CD4-positive, alpha-beta T cell treated with Interleukin-15 for 4 hours (primary cell): ENCODE measurements around the gene FAAP20.
"Not testable (repeated sequence)": the region's sequence is repeated elsewhere in the genome, so short reads cannot be mapped to it uniquely, and the experiment has no call there.

Experiments
- DNase-seq: peaks from one replicate; pipeline ENCODE4 v3.0.0-alpha.2; 2020; ENCODE audit warnings: low spot score

Gene FAAP20

DNA sequence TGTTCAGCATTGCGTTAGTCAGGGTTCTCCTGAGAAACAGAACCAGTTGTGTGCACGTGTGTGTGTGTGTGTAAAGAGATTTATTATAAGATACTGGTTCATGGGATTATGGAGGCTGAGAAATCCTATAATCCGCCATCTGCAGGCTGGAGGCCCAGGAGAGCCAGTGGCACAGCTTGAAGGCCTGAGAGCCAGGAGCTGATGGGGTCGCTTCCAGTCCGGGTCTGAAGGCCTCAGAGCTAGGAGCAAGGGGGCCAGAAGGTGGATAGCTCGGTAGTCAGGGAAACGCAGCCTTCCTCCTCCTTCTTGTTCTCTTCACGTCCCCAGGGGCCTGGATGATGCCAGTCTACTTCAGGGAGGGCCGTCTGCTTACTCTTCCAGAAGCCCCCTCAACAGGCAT is 37.7 kb downstream of the FAAP20 start:
- DNase-seq: no peak

DNA sequence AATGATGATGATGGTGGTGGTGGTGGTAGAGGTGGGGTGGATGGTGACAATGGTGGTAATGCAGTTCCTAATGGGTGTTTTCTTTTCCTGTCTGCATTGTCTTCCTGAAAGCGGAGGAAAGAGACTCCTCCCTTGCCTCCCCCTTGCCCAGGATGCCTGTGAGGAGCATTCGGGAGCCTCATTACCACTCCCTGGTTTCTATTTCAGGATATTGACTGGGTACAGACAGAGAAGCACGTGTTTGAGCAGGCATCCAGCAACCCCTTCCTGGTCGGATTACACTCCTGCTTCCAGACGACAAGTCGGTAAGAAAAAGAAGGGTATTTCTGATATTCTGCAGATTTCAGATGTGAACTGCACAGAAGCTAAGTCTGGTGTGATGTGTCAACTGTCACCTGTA is 38.8 kb downstream of the FAAP20 start:
- DNase-seq: no peak

DNA sequence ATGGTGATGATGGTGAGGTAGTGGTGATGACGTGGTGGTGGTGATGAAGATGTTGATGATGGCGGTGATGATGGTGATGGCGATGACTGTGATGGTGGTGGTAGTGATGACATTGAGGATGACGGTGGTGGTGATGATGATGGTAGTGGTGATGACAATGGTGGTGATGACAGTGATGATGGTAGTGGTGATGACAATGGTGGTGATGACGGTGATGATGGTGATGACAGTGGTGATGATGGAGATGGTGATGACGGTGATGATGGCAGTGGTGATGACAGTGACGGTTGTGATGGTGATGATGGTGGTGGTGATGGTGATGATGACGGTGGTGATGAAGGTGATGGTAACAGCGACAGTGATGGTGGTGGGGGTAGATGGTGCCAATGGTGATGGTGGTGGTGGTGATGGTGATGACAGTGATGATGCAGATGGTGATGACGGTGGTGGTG is 39.4 kb downstream of the FAAP20 start:
- DNase-seq: no peak

DNA sequence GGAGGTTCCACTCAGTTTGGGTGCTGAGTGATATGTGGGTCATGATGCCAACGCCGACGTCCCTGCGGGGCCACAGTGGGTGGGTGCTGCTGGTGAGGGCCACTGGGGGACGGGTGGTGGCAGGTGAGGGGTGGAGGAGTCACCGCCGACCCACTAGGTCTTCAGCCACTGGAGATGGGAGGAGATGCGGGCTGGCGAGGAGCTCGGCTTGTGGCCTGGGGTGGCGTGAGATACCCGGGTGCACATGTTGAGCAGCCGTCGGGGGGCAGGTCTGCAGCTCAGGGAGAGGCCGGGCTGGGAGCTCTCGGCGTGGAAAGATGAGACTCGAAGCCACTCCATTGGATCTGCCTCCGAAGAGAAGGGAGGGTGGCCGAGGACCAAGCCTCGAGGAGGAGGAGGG is 40.5 kb downstream of the FAAP20 start:
- DNase-seq: no peak

DNA sequence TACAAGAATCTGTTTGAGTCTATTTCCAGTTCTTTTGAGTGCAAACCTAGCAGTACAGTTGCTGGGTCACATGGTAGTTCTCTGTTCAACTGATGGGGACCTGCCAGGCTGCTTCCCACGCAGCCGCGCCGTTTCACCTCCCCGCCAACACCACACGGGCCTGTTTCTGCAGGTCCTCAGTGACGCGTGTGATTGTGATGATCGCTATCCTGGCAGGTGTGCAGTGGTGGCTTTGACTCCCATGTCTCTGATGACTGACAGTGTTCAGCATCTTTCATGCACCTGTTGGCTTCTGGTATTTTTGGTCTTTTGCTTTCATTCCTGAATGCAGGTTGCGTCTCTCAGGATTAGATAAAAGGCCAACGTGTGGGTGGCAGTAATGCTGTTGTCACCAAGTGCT is 41.6 kb downstream of the FAAP20 start:
- DNase-seq: no peak

DNA sequence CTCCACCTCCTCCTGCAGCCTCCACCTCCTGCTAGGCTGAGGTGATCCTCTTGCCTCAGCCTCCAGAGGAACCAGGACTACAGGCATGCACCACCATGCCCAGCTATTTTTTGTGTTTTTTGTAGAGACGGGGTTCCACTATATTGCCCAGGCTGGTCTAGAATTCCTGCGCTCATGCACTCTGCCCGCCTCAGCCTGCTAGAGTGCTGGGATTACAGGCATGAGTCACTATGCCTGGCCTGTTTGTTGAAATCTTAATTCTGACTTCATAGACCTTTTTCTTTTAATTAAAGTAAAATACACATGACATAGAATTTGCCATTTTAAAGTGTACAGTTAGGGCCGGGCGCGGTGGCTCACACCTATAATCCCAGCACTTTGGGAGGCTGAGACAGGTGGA is 42.7 kb downstream of the FAAP20 start:
- DNase-seq: no peak

DNA sequence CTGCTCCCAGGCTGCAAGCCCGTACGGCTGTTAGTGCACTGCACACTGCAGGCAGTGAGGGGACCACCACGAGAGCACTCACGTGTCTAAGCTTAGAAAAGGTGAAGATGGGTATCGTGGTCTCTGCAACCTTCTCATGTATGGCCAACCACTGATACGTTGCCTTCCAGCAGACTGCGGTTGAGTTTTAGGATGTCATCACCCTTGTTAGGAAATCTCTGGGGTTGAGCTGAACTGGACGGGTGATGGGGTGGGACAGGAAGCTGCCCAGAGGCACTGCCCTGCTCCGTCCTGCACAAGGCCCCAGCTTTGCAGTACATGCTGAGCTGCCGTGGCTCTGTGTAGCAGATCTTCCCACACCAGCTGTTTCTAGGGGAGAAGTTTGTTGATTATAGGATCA is 43.3 kb downstream of the FAAP20 start:
- no peak for DNase-seq

DNA sequence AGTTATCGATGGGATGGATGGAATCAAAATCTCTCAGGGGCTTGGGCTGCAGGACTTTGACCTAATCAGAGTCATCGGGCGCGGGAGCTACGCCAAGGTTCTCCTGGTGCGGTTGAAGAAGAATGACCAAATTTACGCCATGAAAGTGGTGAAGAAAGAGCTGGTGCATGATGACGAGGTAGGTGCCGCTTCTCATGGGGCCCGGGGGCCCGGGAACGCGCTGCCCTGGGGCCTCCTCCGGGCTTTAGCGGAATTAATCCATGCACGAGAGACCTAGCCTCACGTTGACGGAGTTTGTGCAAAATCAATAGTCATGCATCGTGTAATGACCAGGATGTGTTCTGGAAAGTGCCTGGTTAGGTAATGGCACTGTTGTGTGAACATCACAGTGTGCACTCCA is 43.8 kb downstream of the FAAP20 start:
- no peak for DNase-seq

DNA sequence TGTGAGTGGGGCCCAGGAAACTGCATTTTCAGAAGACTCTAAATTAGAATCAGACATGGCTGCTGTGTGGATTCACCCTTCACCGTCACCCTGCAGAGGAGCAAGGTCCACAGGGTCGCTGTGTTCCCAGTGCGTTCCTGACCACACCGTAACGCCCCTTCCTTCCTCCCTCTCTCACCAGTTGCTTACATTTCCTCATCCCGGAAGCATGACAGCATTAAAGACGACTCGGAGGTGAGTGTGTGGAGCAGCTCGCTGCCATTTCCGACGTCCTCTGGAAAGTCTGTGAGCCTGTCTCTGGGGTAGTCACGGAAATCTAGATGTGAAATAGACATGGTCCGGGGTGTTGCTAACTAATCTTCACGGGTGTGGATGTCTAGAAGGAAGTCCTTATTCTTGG is 45.9 kb downstream of the FAAP20 start:
- DNase-seq: peak; percentile 69

DNA sequence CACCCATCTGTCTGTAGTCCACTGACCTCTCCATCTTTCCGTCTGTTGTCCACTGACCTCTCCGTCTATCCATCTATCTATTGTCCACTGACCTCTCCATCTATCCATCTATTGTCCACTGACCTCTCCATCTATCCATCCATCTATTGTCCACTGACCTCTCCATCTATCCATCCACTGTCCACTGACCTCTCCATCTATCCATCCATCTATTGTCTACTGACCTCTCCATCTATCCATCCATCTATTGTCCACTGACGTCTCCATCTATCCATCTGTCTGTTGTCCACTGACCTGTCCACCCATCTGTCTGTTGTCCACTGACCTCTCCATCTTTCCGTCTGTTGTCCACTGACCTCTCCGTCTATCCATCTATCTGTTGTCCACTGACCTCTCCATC is 46.7 kb downstream of the FAAP20 start:
- not testable (repeated sequence) for DNase-seq

DNA sequence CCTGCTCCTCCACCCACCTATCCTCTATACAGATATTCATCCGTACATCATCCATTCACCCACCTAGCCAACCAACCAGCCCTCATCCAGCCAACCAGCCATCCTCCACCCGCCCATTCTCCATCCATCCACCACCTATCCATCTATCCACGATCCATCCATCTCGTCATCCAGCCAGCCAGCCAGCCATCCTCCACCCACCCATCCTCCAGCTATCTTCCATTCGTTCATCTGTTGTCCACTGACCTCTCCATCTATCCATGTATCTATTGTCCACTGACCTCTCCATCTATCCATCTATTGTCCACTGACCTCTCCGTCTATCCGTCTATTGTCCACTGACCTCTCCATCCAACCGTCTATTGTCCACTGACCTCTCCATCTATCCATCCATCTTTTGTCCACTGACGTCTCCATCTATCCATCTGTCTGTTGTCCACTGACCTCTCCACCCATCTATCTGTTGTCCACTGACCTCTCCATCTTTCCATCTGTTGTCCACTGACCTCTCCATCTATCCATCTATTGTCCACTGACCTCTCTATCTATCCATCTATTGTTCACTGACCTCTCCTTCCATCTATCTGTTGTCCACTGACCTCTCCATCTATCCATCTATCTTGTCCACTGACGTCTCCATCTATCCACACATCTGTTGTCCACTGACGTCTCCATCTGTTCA is 47.6 kb downstream of the FAAP20 start:
- DNase-seq: no peak

DNA sequence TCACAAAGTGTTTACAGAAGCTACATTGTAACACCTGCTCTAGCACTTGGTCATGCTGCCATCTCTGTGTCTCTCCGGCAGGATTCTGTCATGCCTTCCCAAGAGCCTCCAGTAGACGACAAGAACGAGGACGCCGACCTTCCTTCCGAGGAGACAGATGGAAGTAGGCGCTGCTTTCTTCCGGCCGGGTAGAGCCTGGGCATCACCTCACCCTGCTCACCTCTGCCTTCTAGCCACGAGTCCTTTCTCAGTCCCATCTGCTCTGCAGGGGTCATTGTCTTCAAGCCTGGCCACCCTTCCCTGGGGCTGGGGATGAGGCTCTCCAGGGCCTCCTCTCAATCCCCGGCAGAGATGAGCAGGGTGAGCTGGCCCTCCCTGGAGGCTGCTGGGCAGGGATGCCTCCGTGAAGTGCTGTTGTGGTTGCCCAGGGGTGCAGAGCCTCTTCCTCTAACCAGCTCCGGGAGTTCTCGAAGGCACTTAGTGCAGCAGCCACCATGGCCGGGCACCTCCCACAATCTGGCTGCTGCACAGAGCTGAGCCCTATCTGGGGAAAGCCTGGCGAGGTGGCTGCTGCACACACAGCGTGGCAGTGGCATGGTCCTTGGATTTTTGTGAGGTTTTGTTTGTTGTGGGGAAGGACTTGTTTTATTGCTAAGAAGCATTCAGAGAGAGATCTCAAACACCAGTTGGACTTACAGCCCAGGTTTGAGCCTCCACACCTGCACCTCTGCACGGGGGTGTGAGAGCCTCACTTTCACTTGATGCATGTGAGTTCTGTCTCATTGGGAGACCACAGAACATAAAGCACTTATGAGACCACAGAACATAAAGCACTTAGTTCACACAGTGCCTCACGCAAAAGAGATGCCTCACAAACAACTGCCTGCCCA is 48.4 kb downstream of the FAAP20 start:
- no peak for DNase-seq

DNA sequence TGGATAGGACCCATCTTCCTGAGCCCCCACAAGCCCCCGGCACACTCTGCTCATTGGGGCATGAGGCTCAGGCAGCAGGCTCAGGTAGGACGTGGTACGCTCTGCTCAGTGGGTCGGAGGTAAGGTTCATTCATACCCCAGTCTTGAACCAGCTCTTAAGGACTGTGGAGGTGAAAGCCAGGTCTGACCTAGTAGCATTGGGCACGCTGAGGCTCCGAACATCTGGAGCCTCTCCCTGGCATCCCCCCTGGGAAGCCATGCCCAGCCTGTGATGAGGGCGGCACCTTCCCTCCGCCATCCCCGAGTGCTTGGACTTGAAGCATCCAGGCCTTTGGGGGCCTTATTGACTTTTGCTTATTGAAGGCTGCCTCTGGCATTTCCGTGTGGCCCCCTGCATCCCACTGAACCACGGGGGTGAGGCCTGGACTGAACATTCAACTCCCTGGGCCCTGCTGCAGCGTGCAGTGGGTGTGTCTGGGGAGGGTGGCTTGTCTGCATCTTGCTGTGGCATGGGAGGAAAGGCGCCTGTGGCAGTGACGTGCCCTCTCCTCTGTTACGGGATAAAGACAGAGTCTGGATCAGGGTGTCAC is 50.0 kb downstream of the FAAP20 start:
- no peak for DNase-seq

DNA sequence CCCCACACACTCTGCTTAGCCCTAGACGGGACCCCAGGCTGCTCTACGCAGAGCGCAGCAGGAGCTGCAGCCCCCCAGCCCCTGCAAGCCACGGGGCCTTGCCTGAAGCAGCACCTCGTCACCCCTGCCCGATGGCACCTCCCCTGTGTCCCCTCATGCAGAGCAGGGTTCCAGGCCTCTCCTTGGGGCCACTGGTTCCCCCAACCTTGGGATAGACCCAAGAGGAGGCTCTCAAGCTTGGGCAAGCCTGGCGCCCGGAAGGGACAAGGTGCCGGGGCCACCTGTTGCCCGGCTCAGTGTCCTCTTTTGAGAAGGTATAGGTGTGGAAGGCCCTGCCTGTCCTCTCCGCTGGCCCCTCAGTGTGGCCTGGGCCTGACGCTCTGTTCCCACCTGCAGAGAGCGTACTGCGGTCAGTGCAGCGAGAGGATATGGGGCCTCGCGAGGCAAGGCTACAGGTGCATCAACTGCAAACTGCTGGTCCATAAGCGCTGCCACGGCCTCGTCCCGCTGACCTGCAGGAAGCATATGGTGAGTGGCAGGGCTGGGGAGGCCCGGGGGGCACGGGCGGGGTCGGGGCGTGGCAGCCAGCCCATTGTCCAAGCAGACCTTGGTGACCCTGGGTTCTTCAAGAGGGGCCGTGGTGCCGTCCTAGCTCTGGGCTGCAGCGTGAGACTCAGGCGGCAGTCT is 50.6 kb downstream of the FAAP20 start:
- DNase-seq: no peak

DNA sequence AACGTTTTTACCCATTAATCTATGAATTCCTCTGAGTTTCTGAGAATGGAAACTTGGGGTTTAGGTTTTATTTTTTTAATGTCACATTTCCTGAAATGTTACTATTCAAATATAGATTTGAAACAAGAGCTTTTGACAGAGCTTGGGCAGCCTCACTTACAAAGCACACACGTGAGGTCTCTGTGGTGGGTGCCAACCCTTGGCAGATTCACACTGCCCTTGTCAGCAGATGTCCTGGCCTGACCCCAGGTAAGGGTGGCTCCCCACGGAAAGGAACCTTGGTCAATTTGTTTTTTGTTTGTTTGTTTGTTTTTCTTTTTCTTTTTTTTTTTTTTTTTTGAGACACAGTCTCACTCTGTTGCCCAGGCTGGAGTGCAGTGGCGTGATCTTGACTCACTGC is 53.5 kb downstream of the FAAP20 start:
- no peak for DNase-seq
